ENCODE data around the gene ARSB. TPM values are rescaled to one million over a fixed set of nuclear protein-coding genes. Genes with fewer than 3 reads are reported as not detected.
A peak's percentile ranks its signal among the peaks of the same experiment; 100 is the strongest.

The ARSB gene
- total and polyA plus RNA-seq, 8 donors, result 0.58 to 35.6 (median 7.6) TPM

DNA sequence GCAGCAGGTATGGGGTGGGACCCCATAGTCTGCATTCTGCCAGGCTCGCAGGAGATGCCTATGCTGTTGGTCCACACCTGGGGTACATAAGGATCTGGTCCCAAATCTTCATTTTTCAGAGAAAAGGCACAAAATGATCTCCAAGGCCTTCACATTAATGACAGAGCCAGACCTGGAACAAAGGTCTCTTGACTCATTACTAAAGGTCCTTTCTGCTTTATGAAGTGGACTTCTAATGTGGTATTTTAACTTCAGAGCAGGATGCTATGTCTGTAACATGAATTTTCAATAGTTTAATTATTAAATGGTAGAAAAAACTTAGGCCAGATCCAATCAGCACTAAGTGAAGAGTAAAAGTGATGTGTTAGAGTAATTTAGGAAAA, 46.4 kb upstream of the ARSB start:
- Histone ChIP-seq H3K27me3 (no peaks in the 10 kb centered on the region), H3K4me1 (no peaks in the 10 kb centered on the region), H3K9me3 (no peaks in the 10 kb centered on the region), H3K4me3 (no peak overlapping the region), H3K36me3 (no peaks in the 10 kb centered on the region), H3K27ac (no peak overlapping the region)
- DNase-seq, result no peak
- TF ChIP-seq, protein P1, sequence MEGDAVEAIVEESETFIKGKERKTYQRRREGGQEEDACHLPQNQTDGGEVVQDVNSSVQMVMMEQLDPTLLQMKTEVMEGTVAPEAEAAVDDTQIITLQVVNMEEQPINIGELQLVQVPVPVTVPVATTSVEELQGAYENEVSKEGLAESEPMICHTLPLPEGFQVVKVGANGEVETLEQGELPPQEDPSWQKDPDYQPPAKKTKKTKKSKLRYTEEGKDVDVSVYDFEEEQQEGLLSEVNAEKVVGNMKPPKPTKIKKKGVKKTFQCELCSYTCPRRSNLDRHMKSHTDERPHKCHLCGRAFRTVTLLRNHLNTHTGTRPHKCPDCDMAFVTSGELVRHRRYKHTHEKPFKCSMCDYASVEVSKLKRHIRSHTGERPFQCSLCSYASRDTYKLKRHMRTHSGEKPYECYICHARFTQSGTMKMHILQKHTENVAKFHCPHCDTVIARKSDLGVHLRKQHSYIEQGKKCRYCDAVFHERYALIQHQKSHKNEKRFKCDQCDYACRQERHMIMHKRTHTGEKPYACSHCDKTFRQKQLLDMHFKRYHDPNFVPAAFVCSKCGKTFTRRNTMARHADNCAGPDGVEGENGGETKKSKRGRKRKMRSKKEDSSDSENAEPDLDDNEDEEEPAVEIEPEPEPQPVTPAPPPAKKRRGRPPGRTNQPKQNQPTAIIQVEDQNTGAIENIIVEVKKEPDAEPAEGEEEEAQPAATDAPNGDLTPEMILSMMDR (IDR thresholded peaks at IDR 0.05), result no peak
- no peak for TF ChIP-seq POLR2A (IDR thresholded peaks at IDR 0.05)
- intact Hi-C loops (cut with DNase I; ENCODE audit: low total_unique reads), result no loop called here
- 83 to 100% (median 93%) methylated on average over 1 of the region's 1 CpG for WGBS, 5 donors

DNA sequence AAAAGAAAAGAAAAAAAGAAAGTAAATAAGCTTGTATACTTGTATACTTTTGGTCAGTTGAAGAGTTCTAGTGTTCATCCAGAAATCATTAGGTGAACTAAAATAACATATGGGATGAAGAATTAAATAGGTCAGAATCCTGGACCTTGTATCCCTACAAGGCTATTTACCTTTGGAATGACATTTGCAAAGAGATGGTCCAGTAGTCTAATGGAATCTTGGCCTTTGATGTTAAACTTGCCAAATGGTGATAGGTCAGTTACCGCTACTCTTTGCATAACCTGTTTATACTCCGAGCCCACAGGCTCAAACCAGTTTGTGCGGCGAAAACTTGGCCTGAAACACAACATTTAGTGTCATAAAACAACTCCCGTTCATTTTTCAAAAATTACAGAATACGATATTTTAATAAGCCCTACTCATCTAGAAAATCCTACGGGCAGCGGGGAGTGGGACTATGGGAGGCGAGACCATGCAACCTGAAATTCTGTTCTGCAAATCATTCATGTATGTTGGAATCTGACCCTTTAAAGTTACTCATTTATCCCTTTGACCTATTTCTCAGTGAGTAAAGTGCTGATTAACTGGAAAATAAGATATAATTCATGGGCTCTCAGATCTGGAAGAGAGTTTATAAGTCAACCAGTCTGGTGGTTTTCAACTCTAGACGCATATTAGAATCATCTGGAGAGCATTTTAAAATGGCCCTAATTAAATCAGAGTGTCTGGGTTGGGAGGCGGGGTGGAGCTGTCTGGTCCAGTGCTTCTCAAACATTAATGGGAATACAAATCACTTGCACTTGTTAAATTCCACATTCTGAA, 45.8 kb upstream of the ARSB start:
- Histone ChIP-seq H3K27me3 (no peaks in the 10 kb centered on the region), H3K4me3 (no peak overlapping the region), H3K27ac (no peak overlapping the region), H3K36me3 (no peaks in the 10 kb centered on the region), H3K4me1 (no peaks in the 10 kb centered on the region), H3K9me3 (no peaks in the 10 kb centered on the region)
- peak in 1 of 2 donors; percentile 7 for DNase-seq
- intact Hi-C loops (cut with DNase I; ENCODE audit: low total_unique reads), result no loop called here
- TF ChIP-seq POLR2AphosphoS5 (IDR thresholded peaks at IDR 0.05) (no peak), POLR2A (IDR thresholded peaks at IDR 0.05) (no peak), EP300 (IDR thresholded peaks at IDR 0.05) (no peak)
- TF ChIP-seq, protein P1 (IDR thresholded peaks at IDR 0.05), result no peak
- WGBS, 5 donors, result 87 to 96% (median 92%) methylated on average over 11 of the region's 11 CpGs

DNA sequence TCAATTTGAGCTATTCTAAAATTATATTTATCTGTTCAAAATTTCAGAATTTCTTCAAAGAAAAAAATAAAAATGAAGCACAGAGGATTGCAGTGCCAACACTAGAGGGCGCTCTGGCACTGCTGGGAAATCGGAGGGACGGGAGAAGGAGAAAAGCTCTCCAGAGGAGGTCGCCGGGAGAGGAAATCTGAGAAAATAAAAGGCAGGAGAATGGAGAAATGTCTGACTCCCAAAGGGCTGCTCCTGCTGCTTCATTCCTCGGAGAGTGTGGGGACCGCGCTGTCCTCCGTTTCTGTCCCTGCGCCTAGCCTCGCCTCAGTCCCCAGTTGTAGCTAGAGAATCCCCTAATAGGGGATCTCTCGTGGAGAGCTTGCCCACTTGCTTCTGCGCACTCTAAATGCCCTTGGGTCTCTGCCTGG, 40.0 kb upstream of the ARSB start:
- H3K9me3 ChIP-seq, result no peaks in the 10 kb centered on the region
- H3K4me1 ChIP-seq, result peaks cover 8 to 32% (median 18%) of the 10 kb centered on the region in 4 donors
- TF ChIP-seq POLR2AphosphoS5 (IDR thresholded peaks at IDR 0.05), result peak in 1 of 3 donors; percentile 9
- TF ChIP-seq, protein P1 (IDR thresholded peaks at IDR 0.05), result peak in 5 of 7 experiments; percentile 69 to 98 (median 93)
- TF ChIP-seq EP300 (IDR thresholded peaks at IDR 0.05), result no peak
- no peaks in the 10 kb centered on the region for H3K36me3 ChIP-seq
- 6 to 11% (median 8%) methylated on average over 13 of the region's 13 CpGs for WGBS, 5 donors
- DNase-seq, result peak; percentile 58 to 90
- H3K27me3 ChIP-seq, result no peaks in the 10 kb centered on the region
- H3K4me3 ChIP-seq, result peak overlapping the region; percentile 25 to 33 (median 30)
- intact Hi-C loops (cut with DNase I; ENCODE audit: low total_unique reads), result loop anchor here (5.0 kb wide), 1 partner anchor 107 kb away; no protein-coding TSS in a partner anchor
- H3K27ac ChIP-seq, result peak overlapping the region in 1 of 5 donors; percentile 40

- peaks cover 8 to 32% (median 18%) of the 10 kb centered on the region in 4 donors for H3K4me1 ChIP-seq
- TF ChIP-seq POLR2A (IDR thresholded peaks at IDR 0.05) (no peak), POLR2AphosphoS5 (IDR thresholded peaks at IDR 0.05) (no peak), EP300 (IDR thresholded peaks at IDR 0.05) (no peak)
- TF ChIP-seq, protein P1 (IDR thresholded peaks at IDR 0.05), result no peak
- no peaks in the 10 kb centered on the region for H3K9me3 ChIP-seq
- no peak overlapping the region for H3K4me3 ChIP-seq
- H3K27me3 ChIP-seq, result no peaks in the 10 kb centered on the region
- intact Hi-C loops (cut with DNase I; ENCODE audit: low total_unique reads), result loop anchor here (5.0 kb wide), 1 partner anchor 438 kb away; no protein-coding TSS in a partner anchor
- DNase-seq, result no peak
- H3K36me3 ChIP-seq, result no peaks in the 10 kb centered on the region
- H3K27ac ChIP-seq, result no peak overlapping the region
- WGBS, 5 donors, result 43 to 73% (median 53%) methylated on average over 1 of the region's 1 CpG
These were observed 38.8 kb upstream of the ARSB start for GRCh38 chr5:79023947-79024346.
